NCI-H748 (cell line): ENCODE results near the gene GBP7.
"Not testable (repeated sequence)": the region's sequence is repeated elsewhere in the genome, so short reads cannot be mapped to it uniquely, and the experiment has no call there.

Experiments
- DNase-seq: peaks from one replicate; lab custom pipeline; 2025; ENCODE audit not compliant: unreplicated experiment; lab: John Stamatoyannopoulos, UW

Gene GBP7

GRCh38 chr1:89171067-89171438 lies 4.8 kb downstream of the GBP7 start:
- DNase-seq = no peak

GRCh38 chr1:89170170-89171066 lies 5.4 kb downstream of the GBP7 start:
- DNase-seq = no peak

- DNase-seq = no peak
Measured at GRCh38 chr1:89169166-89169565, 6.6 kb downstream of the GBP7 start.

GRCh38 chr1:89167590-89168230 lies 8.1 kb downstream of the GBP7 start:
- DNase-seq = no peak

GRCh38 chr1:89166705-89167104 lies 9.1 kb downstream of the GBP7 start:
- DNase-seq = no peak

GRCh38 chr1:89165811-89166210 lies 10.0 kb downstream of the GBP7 start:
- no peak for DNase-seq

GRCh38 chr1:89151047-89151446 lies 24.8 kb downstream of the GBP7 start:
- no peak for DNase-seq

GRCh38 chr1:89149976-89150375 lies 25.8 kb downstream of the GBP7 start:
- no peak for DNase-seq

GRCh38 chr1:89149229-89149628 lies 26.6 kb downstream of the GBP7 start:
- no peak for DNase-seq

GRCh38 chr1:89147678-89148658 lies 27.8 kb downstream of the GBP7 start:
- no peak for DNase-seq

- DNase-seq = no peak
Measured at GRCh38 chr1:89146721-89147120, 29.1 kb downstream of the GBP7 start.

GRCh38 chr1:89143484-89143883 lies 32.3 kb downstream of the GBP7 start:
- no peak for DNase-seq

- DNase-seq = no peak
Measured at GRCh38 chr1:89142160-89142559, 33.6 kb downstream of the GBP7 start.

- DNase-seq = no peak
Measured at GRCh38 chr1:89133747-89134146, 42.1 kb downstream of the GBP7 start.

GRCh38 chr1:89130716-89131115 lies 45.1 kb downstream of the GBP7 start:
- no peak for DNase-seq

GRCh38 chr1:89129911-89130310 lies 45.9 kb downstream of the GBP7 start:
- DNase-seq = no peak

GRCh38 chr1:89128003-89128458 lies 47.8 kb downstream of the GBP7 start:
- DNase-seq = not testable (repeated sequence)

- not testable (repeated sequence) for DNase-seq
Measured at GRCh38 chr1:89126602-89127565, 48.9 kb downstream of the GBP7 start.

GRCh38 chr1:89125913-89126580 lies 49.8 kb downstream of the GBP7 start, which contains the start of gene GBP2:
Gene GBP2, minus strand, starts transcription at chr1:89126114. Its CDS starts 4,148 bp downstream, at chr1:89121966.
- no peak for DNase-seq
